ENCODE data around the gene SLC6A13. TPM values are rescaled to one million over a fixed set of nuclear protein-coding genes. Genes with fewer than 3 reads are reported as not detected.

SLC6A13 gene
- total and polyA plus RNA-seq, 2 donors from 2014 or later = 22.8 to 161 TPM

GRCh38 chr12:203462-204260, 59.0 kb downstream of the SLC6A13 start:
- H3K27me3 ChIP-seq (ENCODE audit: control insufficient read depth, insufficient read depth, low read length) = no peaks in the 10 kb centered on the region
- H3K27ac ChIP-seq (ENCODE audit: low read depth in 2 of 2, low read length in 2 of 2) = no peak overlapping the region
- FAIRE-seq (no peak), DNase-seq (peak in 3 of 5 donors; percentile 67 to 68 (median 67))
- H3K4me3 ChIP-seq (ENCODE audit: low read length in 3 of 3) = peak overlapping the region in 2 of 3 donors; percentile 41 to 42
- intact Hi-C loops (cut with DNase I) = no loop called here
- no peak overlapping the region for H3K9ac ChIP-seq (ENCODE audit: low read length in 3 of 3)
- H3K4me1 ChIP-seq (ENCODE audit: control insufficient read depth in 2 of 3, insufficient read depth in 2 of 3, low read depth in 1 of 3, low read length in 3 of 3) = peaks cover 0 to 13% (median 0%) of the 10 kb centered on the region in 3 donors
- peaks cover 0 to 48% (median 10%) of the 10 kb centered on the region in 3 donors for H3K36me3 ChIP-seq (ENCODE audit: control insufficient read depth in 2 of 3, insufficient read depth in 3 of 3, low read length in 3 of 3)
- H3K9me3 ChIP-seq (ENCODE audit: control insufficient read depth in 2 of 3, insufficient read depth in 1 of 3, low read length in 3 of 3) = no peaks in the 10 kb centered on the region
- no peak for TF ChIP-seq CTCF (IDR thresholded peaks at IDR 0.05; ENCODE audit: borderline replicate concordance, extremely low read depth, insufficient read depth)

GRCh38 chr12:203074-203461, 59.6 kb downstream of the SLC6A13 start:
- TF ChIP-seq CTCF (IDR thresholded peaks at IDR 0.05; ENCODE audit: borderline replicate concordance, extremely low read depth, insufficient read depth) = no peak
- H3K27me3 ChIP-seq (ENCODE audit: control insufficient read depth, insufficient read depth, low read length) = no peaks in the 10 kb centered on the region
- peaks cover 0 to 13% (median 0%) of the 10 kb centered on the region in 3 donors for H3K4me1 ChIP-seq (ENCODE audit: control insufficient read depth in 2 of 3, insufficient read depth in 2 of 3, low read depth in 1 of 3, low read length in 3 of 3)
- DNase-seq (no peak), FAIRE-seq (no peak)
- peaks cover 0 to 48% (median 10%) of the 10 kb centered on the region in 3 donors for H3K36me3 ChIP-seq (ENCODE audit: control insufficient read depth in 2 of 3, insufficient read depth in 3 of 3, low read length in 3 of 3)
- no peak overlapping the region for H3K9ac ChIP-seq (ENCODE audit: low read length in 3 of 3)
- intact Hi-C loops (cut with DNase I) = no loop called here
- H3K4me3 ChIP-seq (ENCODE audit: low read length in 3 of 3) = peak overlapping the region in 1 of 3 donors; percentile 42
- H3K9me3 ChIP-seq (ENCODE audit: control insufficient read depth in 2 of 3, insufficient read depth in 1 of 3, low read length in 3 of 3) = no peaks in the 10 kb centered on the region
- no peak overlapping the region for H3K27ac ChIP-seq (ENCODE audit: low read depth in 2 of 2, low read length in 2 of 2)

- TF ChIP-seq CTCF (IDR thresholded peaks at IDR 0.05; ENCODE audit: borderline replicate concordance, extremely low read depth, insufficient read depth) = no peak
- no peak overlapping the region for H3K9ac ChIP-seq (ENCODE audit: low read length in 3 of 3)
- H3K4me1 ChIP-seq (ENCODE audit: control insufficient read depth in 2 of 3, insufficient read depth in 2 of 3, low read depth in 1 of 3, low read length in 3 of 3) = peaks cover 0 to 11% (median 0%) of the 10 kb centered on the region in 3 donors
- no peaks in the 10 kb centered on the region for H3K27me3 ChIP-seq (ENCODE audit: control insufficient read depth, insufficient read depth, low read length)
- DNase-seq = peak in 2 of 5 donors; percentile 50 to 68
- H3K9me3 ChIP-seq (ENCODE audit: control insufficient read depth in 2 of 3, insufficient read depth in 1 of 3, low read length in 3 of 3) = no peaks in the 10 kb centered on the region
- H3K36me3 ChIP-seq (ENCODE audit: control insufficient read depth in 2 of 3, insufficient read depth in 3 of 3, low read length in 3 of 3) = peaks cover 0 to 48% (median 10%) of the 10 kb centered on the region in 3 donors
- H3K27ac ChIP-seq (ENCODE audit: low read depth in 2 of 2, low read length in 2 of 2) = peak overlapping the region in 1 of 2 donors; percentile 48
- no peak overlapping the region for H3K4me3 ChIP-seq (ENCODE audit: low read length in 3 of 3)
- no peak for FAIRE-seq
- intact Hi-C loops (cut with DNase I) = no loop called here
Observed at GRCh38 chr12:202081-202731, 60.4 kb downstream of the SLC6A13 start.
